MG63 (cell line): ENCODE results near the gene KCNIP2. TPM values are rescaled to one million over a fixed set of nuclear protein-coding genes. Genes with fewer than 3 reads are reported as not detected.
"Not testable (repeated sequence)": the region's sequence is repeated elsewhere in the genome, so short reads cannot be mapped to it uniquely, and the experiment has no call there.

Experiments
- DNase-seq: peaks from one replicate; pipeline ENCODE4 v3.0.0-alpha.2; 2020
- H3K27me3 ChIP-seq: fragments of 250-450 bp; sonication (Bioruptor Pico); 2 replicates; pipeline ENCODE4 v1.5.1; 2020; ENCODE audit warnings: mild to moderate bottlenecking, moderate library complexity
- H3K36me3 ChIP-seq: fragments of 250-450 bp; sonication (Bioruptor Pico); 2 replicates; pipeline ENCODE4 v1.5.1; 2020; ENCODE audit warnings: mild to moderate bottlenecking, moderate library complexity
- H3K4me3 ChIP-seq: fragments of 250-450 bp; sonication (Bioruptor Pico); 2 replicates; pipeline ENCODE4 v1.5.1; 2020; ENCODE audit warnings: mild to moderate bottlenecking, moderate library complexity
- H3K9me3 ChIP-seq: fragments of 250-450 bp; sonication (Bioruptor Pico); 2 replicates; pipeline ENCODE4 v1.5.1; 2020; ENCODE audit warnings: mild to moderate bottlenecking, moderate library complexity
- total RNA-seq: library from RNA; depleted of rRNA; stranded (reverse); fragments of >200 nt; shearing (Covaris generic); gene quantifications from 2 replicates; pipeline ENCODE4 v1.2.3, GENCODE V29; 2014; ENCODE audit warnings: low replicate concordance

The KCNIP2 gene
- total RNA-seq, 1 experiment from 2014 or later, result not detected

DNA sequence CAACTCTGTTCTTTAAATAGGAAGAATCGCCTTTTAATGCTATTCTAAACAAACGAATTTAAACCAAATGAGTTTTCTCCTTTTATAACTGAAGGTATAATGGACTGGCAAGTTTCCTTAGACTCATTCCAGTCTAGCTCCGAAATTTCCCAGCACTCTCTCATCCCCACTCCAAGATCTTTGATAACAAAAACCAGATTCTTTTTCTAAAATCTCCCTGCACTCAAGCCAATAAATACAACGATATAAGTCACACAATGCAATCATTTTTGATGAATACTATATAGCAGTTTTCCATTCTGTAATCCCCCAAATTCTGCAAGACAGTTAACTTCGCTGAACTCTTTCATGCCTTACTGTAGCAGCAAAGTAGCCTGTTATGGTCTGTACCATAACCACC, 27.2 kb downstream of the KCNIP2 start:
- Histone ChIP-seq H3K4me3 (peak overlapping the region; percentile 76), H3K36me3 (peaks cover 30% of the 10 kb centered on the region), H3K9me3 (no peaks in the 10 kb centered on the region), H3K27me3 (no peaks in the 10 kb centered on the region)
- no peak for DNase-seq

GRCh38 chr10:101814466-101815071, 29.0 kb downstream of the KCNIP2 start:
- no peaks in the 10 kb centered on the region for H3K27me3 ChIP-seq
- H3K4me3 ChIP-seq, result peak overlapping the region; percentile 76
- H3K9me3 ChIP-seq, result no peaks in the 10 kb centered on the region
- no peak for DNase-seq
- peaks cover 45% of the 10 kb centered on the region for H3K36me3 ChIP-seq

DNA sequence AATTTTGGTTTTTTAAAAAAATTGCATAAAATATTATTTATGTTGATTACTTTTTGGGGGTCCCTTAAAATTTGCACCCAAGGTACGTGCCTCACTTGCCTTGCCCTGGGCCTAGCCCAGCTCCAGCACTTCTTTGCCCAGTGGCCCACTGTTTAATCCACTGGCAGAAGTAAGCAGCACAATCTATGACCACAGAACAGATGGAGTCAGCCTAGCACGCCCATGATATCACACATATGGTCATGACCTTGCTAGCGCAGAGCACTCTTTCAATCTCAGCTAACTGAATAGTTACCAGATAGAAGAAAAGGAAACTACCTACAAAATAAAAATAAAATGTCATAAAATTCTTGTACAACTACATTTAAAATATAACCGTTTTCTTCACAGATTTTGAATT, 31.0 kb downstream of the KCNIP2 start:
- no peak overlapping the region for H3K4me3 ChIP-seq
- peaks cover 62% of the 10 kb centered on the region for H3K36me3 ChIP-seq
- no peaks in the 10 kb centered on the region for H3K9me3 ChIP-seq
- DNase-seq, result no peak
- no peaks in the 10 kb centered on the region for H3K27me3 ChIP-seq

- Histone ChIP-seq H3K4me3 (no peak overlapping the region), H3K9me3 (no peaks in the 10 kb centered on the region), H3K36me3 (peaks cover 88% of the 10 kb centered on the region), H3K27me3 (no peaks in the 10 kb centered on the region)
- no peak for DNase-seq
Measured at GRCh38 chr10:101807158-101807557, 36.4 kb downstream of the KCNIP2 start.

- H3K27me3 ChIP-seq, result no peaks in the 10 kb centered on the region
- DNase-seq, result no peak
- H3K9me3 ChIP-seq, result no peaks in the 10 kb centered on the region
- H3K4me3 ChIP-seq, result no peak overlapping the region
- H3K36me3 ChIP-seq, result peaks cover 89% of the 10 kb centered on the region
Measured at GRCh38 chr10:101803511-101803910, 40.1 kb downstream of the KCNIP2 start.

DNA sequence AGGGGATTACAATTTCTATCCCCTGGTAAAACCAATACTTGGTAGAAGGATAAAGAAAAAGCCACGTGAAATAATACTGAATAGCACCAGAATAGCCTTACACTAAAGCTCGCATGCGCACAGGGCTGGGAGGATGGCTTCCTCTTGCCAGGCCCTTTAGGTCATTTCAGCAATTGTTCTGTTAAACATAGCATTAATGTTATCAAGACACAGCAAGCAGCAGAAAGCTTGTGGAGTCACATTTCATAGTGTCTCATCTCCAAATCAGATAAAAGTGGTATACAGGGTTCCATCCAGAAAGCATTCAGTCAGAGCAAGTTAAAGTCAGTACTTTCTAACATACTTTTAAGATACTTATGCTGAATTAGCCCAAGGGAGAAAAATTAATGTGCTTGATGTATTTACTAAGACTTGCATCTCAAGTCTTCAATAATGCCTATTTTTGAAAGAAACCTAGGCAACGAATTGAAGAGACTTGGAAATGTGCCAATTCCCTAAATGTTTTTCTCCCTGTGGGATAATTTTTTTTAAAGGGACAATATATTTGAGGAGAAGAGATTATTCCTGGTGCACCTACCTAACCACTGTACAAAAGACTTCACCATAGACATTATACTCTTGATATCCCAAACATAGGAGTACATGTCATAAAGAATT, 46.1 kb downstream of the KCNIP2 start:
- Histone ChIP-seq H3K27me3 (no peaks in the 10 kb centered on the region), H3K9me3 (no peaks in the 10 kb centered on the region), H3K4me3 (no peak overlapping the region), H3K36me3 (peaks cover 96% of the 10 kb centered on the region)
- no peak for DNase-seq

GRCh38 chr10:101793526-101793925, 50.1 kb downstream of the KCNIP2 start:
- Histone ChIP-seq H3K9me3 (no peaks in the 10 kb centered on the region), H3K36me3 (peaks cover 95% of the 10 kb centered on the region), H3K27me3 (no peaks in the 10 kb centered on the region), H3K4me3 (no peak overlapping the region)
- no peak for DNase-seq

GRCh38 chr10:101789686-101790085, 53.9 kb downstream of the KCNIP2 start:
- DNase-seq, result no peak
- no peaks in the 10 kb centered on the region for H3K9me3 ChIP-seq
- peaks cover 86% of the 10 kb centered on the region for H3K36me3 ChIP-seq
- no peak overlapping the region for H3K4me3 ChIP-seq
- no peaks in the 10 kb centered on the region for H3K27me3 ChIP-seq

- peaks cover 85% of the 10 kb centered on the region for H3K36me3 ChIP-seq
- H3K4me3 ChIP-seq, H3K9me3 ChIP-seq, DNase-seq, H3K27me3 ChIP-seq: not testable (repeated sequence)
Measured at GRCh38 chr10:101789231-101789630, 54.4 kb downstream of the KCNIP2 start.

- no peak overlapping the region for H3K4me3 ChIP-seq
- H3K9me3 ChIP-seq, result no peaks in the 10 kb centered on the region
- no peaks in the 10 kb centered on the region for H3K27me3 ChIP-seq
- no peak for DNase-seq
- H3K36me3 ChIP-seq, result peaks cover 58% of the 10 kb centered on the region
Measured at GRCh38 chr10:101785801-101786200, 57.8 kb downstream of the KCNIP2 start.

DNA sequence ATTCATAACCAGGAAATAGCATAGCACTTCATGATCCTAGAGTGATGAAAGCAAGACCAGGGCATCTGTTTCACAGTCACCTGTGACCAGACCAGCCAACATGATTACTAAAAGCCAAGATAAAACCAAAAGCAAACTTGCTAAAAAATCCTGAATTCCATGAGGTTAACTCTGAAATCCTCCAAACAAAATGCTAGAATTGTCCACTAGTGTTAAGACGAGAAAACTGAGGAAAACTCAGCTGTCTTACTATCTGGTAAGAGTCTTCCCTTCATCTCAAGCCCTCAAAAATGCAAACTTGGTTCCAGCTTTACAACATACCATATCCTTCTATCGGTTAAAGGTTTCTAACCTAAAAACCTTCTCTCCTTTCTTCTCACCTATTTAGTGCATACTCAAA, 59.0 kb downstream of the KCNIP2 start:
- Histone ChIP-seq H3K36me3 (peaks cover 55% of the 10 kb centered on the region), H3K4me3 (no peak overlapping the region), H3K27me3 (no peaks in the 10 kb centered on the region), H3K9me3 (no peaks in the 10 kb centered on the region)
- DNase-seq, result no peak

DNA sequence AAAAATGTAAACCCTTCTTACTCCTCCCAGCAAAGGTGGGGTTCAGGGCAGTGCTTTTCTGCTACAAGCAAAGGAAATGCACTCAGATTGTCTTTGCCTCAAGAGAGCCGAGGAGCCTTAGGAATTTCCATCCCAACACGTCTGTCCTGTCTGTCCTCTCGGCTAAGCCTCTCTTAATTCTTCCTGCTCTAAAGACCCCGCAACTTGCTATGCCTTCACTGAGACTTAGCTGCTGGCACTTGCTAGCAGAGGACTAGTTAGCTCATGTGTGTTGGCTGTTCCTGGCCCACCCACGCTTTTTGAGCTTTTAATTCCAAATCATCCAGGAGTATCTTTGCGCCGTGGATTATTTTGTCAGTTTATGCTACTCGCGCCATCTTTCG, 59.9 kb downstream of the KCNIP2 start:
- H3K9me3 ChIP-seq, result no peaks in the 10 kb centered on the region
- no peak for DNase-seq
- no peaks in the 10 kb centered on the region for H3K27me3 ChIP-seq
- H3K36me3 ChIP-seq, result peaks cover 47% of the 10 kb centered on the region
- peak overlapping the region; percentile 80 for H3K4me3 ChIP-seq

DNA sequence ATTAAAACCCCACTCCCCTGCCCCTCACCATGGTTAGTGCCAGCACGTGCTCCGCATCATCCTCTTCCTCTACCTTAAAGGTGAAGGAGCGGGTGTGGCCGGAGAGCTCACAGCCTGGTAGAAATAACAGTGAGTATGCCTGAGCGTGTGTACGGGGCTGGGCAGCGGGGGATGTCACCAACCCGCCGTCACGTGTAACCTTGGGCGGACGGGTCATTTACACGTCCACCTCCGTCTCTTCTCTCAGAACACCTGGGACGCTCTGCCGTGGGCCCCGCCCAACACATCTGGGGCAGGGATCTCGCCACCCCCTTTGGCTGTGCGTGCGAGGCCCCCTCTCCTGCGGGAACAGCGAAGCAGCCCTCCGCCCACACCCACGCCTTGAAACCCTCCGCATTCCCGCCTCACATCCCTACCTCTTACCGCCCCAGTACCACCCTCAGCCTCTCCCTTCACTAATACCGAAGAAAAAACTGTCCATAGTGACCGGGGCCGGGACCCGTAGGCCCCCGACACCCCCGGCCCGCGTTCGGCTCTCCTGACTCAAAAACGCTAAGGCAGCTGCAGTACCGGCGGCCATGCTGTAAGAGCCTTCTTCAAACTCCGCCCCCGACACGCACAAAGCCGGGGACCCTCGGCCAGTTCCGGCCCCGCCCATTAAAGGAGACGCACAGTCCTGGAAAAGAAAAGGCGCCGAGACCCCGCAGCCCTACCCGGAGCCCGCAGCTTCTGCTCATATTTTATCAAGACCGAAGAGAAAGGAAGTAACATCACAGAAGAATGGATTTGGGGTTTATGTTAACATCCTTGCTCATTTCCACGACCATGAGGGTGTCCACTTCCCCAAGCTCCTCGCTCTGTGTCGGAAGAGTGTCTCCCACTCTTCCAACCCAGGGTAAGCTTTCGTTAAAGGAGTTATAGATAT, 60.5 kb downstream of the KCNIP2 start, which contains the start of gene NPM3:
TSS of gene NPM3 (minus strand) at position 636 of the 925 bp plus-strand sequence. CDS start at position 580, 56 bp downstream.
- peak; percentile 88 for DNase-seq
- no peaks in the 10 kb centered on the region for H3K27me3 ChIP-seq
- H3K36me3 ChIP-seq, result peaks cover 44% of the 10 kb centered on the region
- H3K4me3 ChIP-seq, result peak within 1 kb of the TSS; percentile 80
- no peaks in the 10 kb centered on the region for H3K9me3 ChIP-seq

DNA sequence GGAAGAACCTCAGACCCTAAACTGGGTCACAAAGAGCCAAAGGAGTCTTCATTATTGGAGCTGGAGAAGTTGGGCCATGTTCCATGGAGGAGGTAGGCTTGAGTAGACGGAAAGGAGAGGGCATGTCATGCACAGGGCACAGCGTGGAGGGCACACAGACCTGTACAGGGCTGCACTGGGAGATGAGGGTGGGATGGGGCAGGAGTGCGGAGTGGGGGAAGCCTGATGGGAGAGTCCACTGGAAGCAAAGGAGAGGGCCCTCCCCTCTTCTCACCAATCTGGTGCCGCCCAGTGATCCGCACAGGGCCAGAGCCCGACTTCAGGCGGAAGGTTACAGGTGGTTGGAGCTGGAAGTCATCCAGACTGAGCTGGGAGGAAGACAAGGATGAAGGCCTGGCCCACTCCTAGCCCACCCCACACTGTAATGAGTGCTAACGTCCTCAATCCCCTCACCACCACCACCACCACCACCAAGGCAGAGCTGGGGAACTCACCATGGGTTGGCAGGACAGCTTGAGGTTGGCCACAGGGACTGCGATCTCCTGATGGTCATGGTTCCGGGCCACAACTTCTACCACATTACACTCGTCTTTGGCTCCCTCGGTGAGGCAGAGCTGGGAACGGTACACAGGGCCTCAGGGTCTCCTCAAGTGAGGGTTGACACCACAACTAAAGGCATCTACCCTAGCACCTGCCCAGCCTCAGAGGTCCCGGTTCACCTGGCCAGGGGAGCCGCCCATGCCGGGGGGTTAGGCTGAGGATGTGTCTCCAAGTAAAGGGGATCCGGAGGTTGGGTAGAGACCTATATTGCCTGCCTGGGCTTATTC, 61.4 kb downstream of the KCNIP2 start:
- no peak for DNase-seq
- peaks cover 39% of the 10 kb centered on the region for H3K36me3 ChIP-seq
- no peaks in the 10 kb centered on the region for H3K9me3 ChIP-seq
- peak overlapping the region; percentile 80 for H3K4me3 ChIP-seq
- no peaks in the 10 kb centered on the region for H3K27me3 ChIP-seq

GRCh38 chr10:101781655-101781983, 62.0 kb downstream of the KCNIP2 start:
- no peak for DNase-seq
- Histone ChIP-seq H3K27me3 (no peaks in the 10 kb centered on the region), H3K9me3 (no peaks in the 10 kb centered on the region), H3K36me3 (peaks cover 35% of the 10 kb centered on the region), H3K4me3 (no peak overlapping the region)

DNA sequence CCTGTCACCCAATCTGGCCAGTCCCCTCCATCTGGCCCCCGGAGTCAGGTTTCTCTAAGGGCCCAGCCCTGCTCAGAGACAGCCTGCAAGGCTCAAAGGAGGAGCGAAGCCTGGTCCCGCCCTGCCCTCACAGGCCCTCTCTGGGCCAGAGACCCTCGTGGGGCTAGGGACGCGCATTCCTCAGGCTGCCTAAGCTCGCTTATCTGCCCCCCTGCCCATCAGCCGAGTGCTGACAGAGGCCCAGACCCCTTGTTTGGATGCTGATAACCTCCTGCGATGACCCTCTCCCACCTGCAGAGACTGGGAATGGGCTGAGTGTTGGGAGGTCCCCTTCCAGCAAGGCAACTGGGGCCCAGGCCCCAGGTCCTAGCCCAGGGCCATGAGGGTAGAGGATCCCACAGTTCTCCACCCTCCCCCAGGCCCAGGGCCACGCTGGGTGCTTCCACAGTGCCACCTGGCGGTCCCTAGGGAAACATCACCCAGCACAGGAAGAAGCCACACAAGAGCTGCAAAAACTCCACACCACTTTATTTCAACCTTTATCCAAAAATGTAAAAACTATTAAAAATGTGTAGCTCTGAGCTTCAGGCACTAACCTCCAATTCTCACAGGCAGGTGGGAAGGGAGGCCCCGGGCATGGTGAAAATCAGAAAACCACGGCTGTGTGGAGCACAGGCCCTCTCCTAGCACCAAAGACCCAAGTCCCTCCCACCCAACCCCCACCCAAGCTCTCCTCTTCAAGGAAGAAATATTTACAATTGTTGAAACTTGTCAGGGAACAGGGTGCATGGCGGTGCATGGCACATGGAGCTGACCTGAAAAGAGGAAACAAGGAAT, 62.6 kb downstream of the KCNIP2 start:
- DNase-seq, result peak; percentile 53
- Histone ChIP-seq H3K4me3 (no peak overlapping the region), H3K27me3 (no peaks in the 10 kb centered on the region), H3K9me3 (no peaks in the 10 kb centered on the region), H3K36me3 (peaks cover 30% of the 10 kb centered on the region)
